GM12878 (cell line): ENCODE results near the gene ARHGEF37. TPM values are rescaled to one million over a fixed set of nuclear protein-coding genes. Genes with fewer than 3 reads are reported as not detected.

Experiments
- BHLHE40 ChIP-seq, 2 experiments: fragments of 450-650 bp in 1 of 2; IDR thresholded peaks; 2 replicates each; pipeline ENCODE4 v1.6.1; 2011 to 2017; ENCODE audit warnings: low read depth in 2 of 2, borderline replicate concordance in 1 of 2, improper control_type of control experiment in 1 of 2, low read length in 1 of 2, mild to moderate bottlenecking in 1 of 2
- CBX5 ChIP-seq: sonication (generic); IDR thresholded peaks from 2 replicates; pipeline ENCODE4 v1.6.1; 2016; ENCODE audit warnings: low read depth, moderate library complexity, mild to moderate bottlenecking, inconsistent platforms
- CEBPZ ChIP-seq: fragments of 150-350 bp; IDR thresholded peaks from 2 replicates; pipeline ENCODE4 v1.6.1; 2016; ENCODE audit warnings: low read depth, low read length
- IRF3 ChIP-seq: fragments of 450-650 bp; IDR thresholded peaks from 2 replicates; pipeline ENCODE4 v1.6.1; 2014; ENCODE audit warnings: mild to moderate bottlenecking
- KDM1A ChIP-seq: fragments of 200-600 bp; sonication (generic); IDR thresholded peaks from 2 replicates; pipeline ENCODE4 v1.6.1; 2016; ENCODE audit warnings: borderline replicate concordance
- MTA3 ChIP-seq: IDR thresholded peaks from 2 replicates; pipeline ENCODE4 v1.6.1; 2012; ENCODE audit warnings: low read length, inconsistent platforms, borderline replicate concordance
- MXI1 ChIP-seq: fragments of 150-350 bp; IDR thresholded peaks from 2 replicates; pipeline ENCODE4 v1.6.1; 2011; ENCODE audit warnings: low read depth, mild to moderate bottlenecking, inconsistent platforms, low read length, improper control_type of control experiment
- RELB ChIP-seq: fragments of 450-650 bp; IDR thresholded peaks from 2 replicates; pipeline ENCODE4 v1.6.1; 2017; ENCODE audit warnings: low read depth, mild to moderate bottlenecking, moderate library complexity
- SMARCA5 ChIP-seq: fragments of 450-650 bp; IDR thresholded peaks from 2 replicates; pipeline ENCODE4 v1.6.1; 2017; ENCODE audit warnings: mild to moderate bottlenecking
- SMC3 ChIP-seq: IDR thresholded peaks from 2 replicates; pipeline ENCODE4 v1.6.1; 2011; ENCODE audit warnings: low read length, improper control_type of control experiment, borderline replicate concordance
- SPI1 ChIP-seq: IDR thresholded peaks from 2 replicates; pipeline ENCODE4 v1.6.1; 2011; ENCODE audit warnings: low read depth, mild to moderate bottlenecking, low read length, moderate library complexity, borderline replicate concordance; ENCODE audit not compliant: insufficient read depth
- SRF ChIP-seq, 2 experiments: IDR thresholded peaks; 2 replicates each; pipeline ENCODE4 v1.6.1; 2011; ENCODE audit warnings: low read depth in 2 of 2, low read length in 2 of 2, mild to moderate bottlenecking in 1 of 2, moderate library complexity in 1 of 2
- ZNF207 ChIP-seq: fragments of 450-650 bp; IDR thresholded peaks from 2 replicates; pipeline ENCODE4 v1.6.1; 2014; ENCODE audit warnings: antibody characterized with exemption, mild to moderate bottlenecking, borderline replicate concordance
- polyA plus RNA-seq, 11 experiments: library from polyadenylated mRNA; depleted of rRNA in 4 of 11; unstranded in 6 of 11; stranded (reverse) in 5 of 11; fragments of >200 nt; fragmentation: Nextera tagmentation in 4 of 11; fragmentation: Illumina TruSeq in 1 of 11; extraction: Ambion mirVana in 4 of 11; extraction: Trizol in 1 of 11; gene quantifications; 1 replicate in 1 of 11; 2 replicates in 10 of 11; pipeline versions ENCODE4 v1.2.1 to v1.2.3, GENCODE V29; 2011 to 2016; ENCODE audit warnings: inconsistent platforms in 2 of 11, missing spikeins in 2 of 11, low read depth in 1 of 11
- total RNA-seq, 4 experiments: library from RNA; depleted of rRNA in 3 of 4; stranded (reverse); fragments of >200 nt in 3 of 4; fragmentation: Illumina TruSeq in 1 of 4; extraction: Trizol in 1 of 4; gene quantifications; 2 replicates each; pipeline versions ENCODE4 v1.2.1 to v1.2.3, GENCODE V29; 2013 to 2021
- TF ChIP-seq, protein P1 (sequence below): IDR thresholded peaks from 2 replicates; pipeline ENCODE4 v1.6.1; 2011; ENCODE audit warnings: borderline replicate concordance, low read depth, mild to moderate bottlenecking, moderate library complexity, low read length; ENCODE audit not compliant: insufficient read depth, poor library complexity, severe bottlenecking
- TF ChIP-seq, protein P2 (sequence below): fragments of 450-650 bp; IDR thresholded peaks from 2 replicates; pipeline ENCODE4 v1.6.1; 2018; ENCODE audit warnings: mild to moderate bottlenecking, low read depth, moderate library complexity; ENCODE audit not compliant: partially characterized antibody
- TF ChIP-seq, protein P3 (sequence below): fragments of 450-650 bp; conservative IDR thresholded peaks from 2 replicates; pipeline ENCODE4 v1.6.1; 2017; ENCODE audit warnings: mild to moderate bottlenecking, moderate library complexity

The ARHGEF37 gene
- total and polyA plus RNA-seq, 10 of the 15 experiments (the other 5 are each of a cell fraction or from before 2014, with no cell fraction given), result 0.16 to 1.1 (median 0.63) TPM

DNA sequence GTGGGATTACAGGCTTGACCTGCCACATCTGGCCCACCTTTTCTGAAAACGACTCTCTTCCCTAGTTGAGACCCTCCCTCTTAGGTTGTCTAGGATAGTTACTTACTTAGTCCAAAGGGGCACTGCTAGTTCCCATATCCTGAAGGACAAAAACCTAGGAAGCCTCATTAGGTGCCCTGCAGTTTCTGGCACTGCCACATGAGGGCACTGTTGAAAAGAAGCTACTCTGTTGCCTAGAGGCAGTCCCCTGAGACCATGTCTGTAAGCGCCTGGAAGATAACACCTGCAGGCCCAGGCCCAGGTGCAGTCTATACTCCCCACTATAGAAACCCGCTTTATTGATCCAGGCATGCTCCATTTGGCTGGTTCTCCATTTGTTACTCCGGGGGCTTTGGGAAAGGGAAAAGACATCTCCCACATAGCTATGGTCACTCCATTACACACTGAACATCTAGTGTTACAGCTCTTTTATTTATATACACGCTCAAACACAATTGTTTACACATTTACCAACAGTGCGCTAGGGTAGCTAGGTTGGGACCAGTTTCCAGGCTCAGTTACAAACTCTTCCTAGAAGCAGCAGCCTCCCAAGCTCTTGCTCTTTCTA is 75.4 kb downstream of the ARHGEF37 start (continued):
- TF ChIP-seq CEBPZ (no peak), SRF (IDR thresholded peaks at IDR 0.05; ENCODE audit: low read depth in 2 of 2, low read length in 2 of 2) (no peak), IRF3 (no peak), SMARCA5 (no peak), BHLHE40 (IDR thresholded peaks at IDR 0.05; ENCODE audit: borderline replicate concordance in 1 of 2, low read depth in 2 of 2, low read length in 1 of 2) (no peak), MTA3 (no peak), SMC3 (peak; percentile 71), MXI1 (no peak), ZNF207 (no peak), KDM1A (no peak), RELB (no peak), CBX5 (peak; percentile 68; the same call in 1 of the 2 replicates), SPI1 (no peak)
- TF ChIP-seq, protein P1, sequence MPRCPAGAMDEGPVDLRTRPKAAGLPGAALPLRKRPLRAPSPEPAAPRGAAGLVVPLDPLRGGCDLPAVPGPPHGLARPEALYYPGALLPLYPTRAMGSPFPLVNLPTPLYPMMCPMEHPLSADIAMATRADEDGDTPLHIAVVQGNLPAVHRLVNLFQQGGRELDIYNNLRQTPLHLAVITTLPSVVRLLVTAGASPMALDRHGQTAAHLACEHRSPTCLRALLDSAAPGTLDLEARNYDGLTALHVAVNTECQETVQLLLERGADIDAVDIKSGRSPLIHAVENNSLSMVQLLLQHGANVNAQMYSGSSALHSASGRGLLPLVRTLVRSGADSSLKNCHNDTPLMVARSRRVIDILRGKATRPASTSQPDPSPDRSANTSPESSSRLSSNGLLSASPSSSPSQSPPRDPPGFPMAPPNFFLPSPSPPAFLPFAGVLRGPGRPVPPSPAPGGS, result no peak
- TF ChIP-seq, protein P2, sequence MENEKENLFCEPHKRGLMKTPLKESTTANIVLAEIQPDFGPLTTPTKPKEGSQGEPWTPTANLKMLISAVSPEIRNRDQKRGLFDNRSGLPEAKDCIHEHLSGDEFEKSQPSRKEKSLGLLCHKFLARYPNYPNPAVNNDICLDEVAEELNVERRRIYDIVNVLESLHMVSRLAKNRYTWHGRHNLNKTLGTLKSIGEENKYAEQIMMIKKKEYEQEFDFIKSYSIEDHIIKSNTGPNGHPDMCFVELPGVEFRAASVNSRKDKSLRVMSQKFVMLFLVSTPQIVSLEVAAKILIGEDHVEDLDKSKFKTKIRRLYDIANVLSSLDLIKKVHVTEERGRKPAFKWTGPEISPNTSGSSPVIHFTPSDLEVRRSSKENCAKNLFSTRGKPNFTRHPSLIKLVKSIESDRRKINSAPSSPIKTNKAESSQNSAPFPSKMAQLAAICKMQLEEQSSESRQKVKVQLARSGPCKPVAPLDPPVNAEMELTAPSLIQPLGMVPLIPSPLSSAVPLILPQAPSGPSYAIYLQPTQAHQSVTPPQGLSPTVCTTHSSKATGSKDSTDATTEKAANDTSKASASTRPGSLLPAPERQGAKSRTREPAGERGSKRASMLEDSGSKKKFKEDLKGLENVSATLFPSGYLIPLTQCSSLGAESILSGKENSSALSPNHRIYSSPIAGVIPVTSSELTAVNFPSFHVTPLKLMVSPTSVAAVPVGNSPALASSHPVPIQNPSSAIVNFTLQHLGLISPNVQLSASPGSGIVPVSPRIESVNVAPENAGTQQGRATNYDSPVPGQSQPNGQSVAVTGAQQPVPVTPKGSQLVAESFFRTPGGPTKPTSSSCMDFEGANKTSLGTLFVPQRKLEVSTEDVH, result no peak
- TF ChIP-seq, protein P3, sequence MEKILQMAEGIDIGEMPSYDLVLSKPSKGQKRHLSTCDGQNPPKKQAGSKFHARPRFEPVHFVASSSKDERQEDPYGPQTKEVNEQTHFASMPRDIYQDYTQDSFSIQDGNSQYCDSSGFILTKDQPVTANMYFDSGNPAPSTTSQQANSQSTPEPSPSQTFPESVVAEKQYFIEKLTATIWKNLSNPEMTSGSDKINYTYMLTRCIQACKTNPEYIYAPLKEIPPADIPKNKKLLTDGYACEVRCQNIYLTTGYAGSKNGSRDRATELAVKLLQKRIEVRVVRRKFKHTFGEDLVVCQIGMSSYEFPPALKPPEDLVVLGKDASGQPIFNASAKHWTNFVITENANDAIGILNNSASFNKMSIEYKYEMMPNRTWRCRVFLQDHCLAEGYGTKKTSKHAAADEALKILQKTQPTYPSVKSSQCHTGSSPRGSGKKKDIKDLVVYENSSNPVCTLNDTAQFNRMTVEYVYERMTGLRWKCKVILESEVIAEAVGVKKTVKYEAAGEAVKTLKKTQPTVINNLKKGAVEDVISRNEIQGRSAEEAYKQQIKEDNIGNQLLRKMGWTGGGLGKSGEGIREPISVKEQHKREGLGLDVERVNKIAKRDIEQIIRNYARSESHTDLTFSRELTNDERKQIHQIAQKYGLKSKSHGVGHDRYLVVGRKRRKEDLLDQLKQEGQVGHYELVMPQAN, result no peak
